ENCODE results near the gene SMC3.
"Not testable (repeated sequence)": the region's sequence is repeated elsewhere in the genome, so short reads cannot be mapped to it uniquely, and the experiment has no call there.

The SMC3 gene
- 143 reads per million, percentile 88 among the genes with 10 or more reads in this experiment for total RNA-seq

- peak; percentile 87 for DNase-seq
Measured at GRCh38 chr10:110567201-110568054, at the start of gene SMC3. Gene SMC3 (plus strand): TSS chr10:110567695. CDS start chr10:110567817, 122 bp downstream.

- no peak for DNase-seq
Measured at GRCh38 chr10:110522365-110522988, 45.0 kb upstream of the SMC3 start.

- no peak for DNase-seq
Measured at GRCh38 chr10:110523736-110524135, 43.8 kb upstream of the SMC3 start.

GRCh38 chr10:110524179-110524858, 43.2 kb upstream of the SMC3 start:
- no peak for DNase-seq

GRCh38 chr10:110524859-110525232, 42.6 kb upstream of the SMC3 start:
- DNase-seq = no peak

GRCh38 chr10:110525349-110526260, 41.9 kb upstream of the SMC3 start:
- no peak for DNase-seq

- DNase-seq = no peak
Measured at GRCh38 chr10:110527731-110528171, 39.7 kb upstream of the SMC3 start.

GRCh38 chr10:110528224-110528996, 39.1 kb upstream of the SMC3 start:
- no peak for DNase-seq

- DNase-seq = not testable (repeated sequence)
Measured at GRCh38 chr10:110528997-110529524, 38.4 kb upstream of the SMC3 start.

GRCh38 chr10:110529596-110530011, 37.9 kb upstream of the SMC3 start:
- peak; percentile 7 for DNase-seq

- no peak for DNase-seq
Measured at GRCh38 chr10:110530131-110530831, 37.2 kb upstream of the SMC3 start.

- no peak for DNase-seq
Measured at GRCh38 chr10:110531687-110532086, 35.8 kb upstream of the SMC3 start.

- DNase-seq = not testable (repeated sequence)
Measured at GRCh38 chr10:110532628-110533027, 34.9 kb upstream of the SMC3 start.

GRCh38 chr10:110533149-110533548, 34.3 kb upstream of the SMC3 start:
- DNase-seq = no peak

GRCh38 chr10:110534571-110534970, 32.9 kb upstream of the SMC3 start:
- DNase-seq = no peak

- DNase-seq = peak; percentile 28
Measured at GRCh38 chr10:110535958-110536891, 31.3 kb upstream of the SMC3 start.

GRCh38 chr10:110539091-110539490, 28.4 kb upstream of the SMC3 start:
- DNase-seq = no peak

GRCh38 chr10:110540031-110540430, 27.5 kb upstream of the SMC3 start:
- no peak for DNase-seq

GRCh38 chr10:110544958-110545537, 22.4 kb upstream of the SMC3 start:
- DNase-seq = no peak

Data from effector CD4-positive, alpha-beta T cell (primary cell).